ENCODE data around the gene NDUFS6. TPM values are rescaled to one million over a fixed set of nuclear protein-coding genes. Genes with fewer than 3 reads are reported as not detected.

Gene NDUFS6
- total RNA-seq, 1 donor from 2014 or later, result 22.5 TPM

DNA sequence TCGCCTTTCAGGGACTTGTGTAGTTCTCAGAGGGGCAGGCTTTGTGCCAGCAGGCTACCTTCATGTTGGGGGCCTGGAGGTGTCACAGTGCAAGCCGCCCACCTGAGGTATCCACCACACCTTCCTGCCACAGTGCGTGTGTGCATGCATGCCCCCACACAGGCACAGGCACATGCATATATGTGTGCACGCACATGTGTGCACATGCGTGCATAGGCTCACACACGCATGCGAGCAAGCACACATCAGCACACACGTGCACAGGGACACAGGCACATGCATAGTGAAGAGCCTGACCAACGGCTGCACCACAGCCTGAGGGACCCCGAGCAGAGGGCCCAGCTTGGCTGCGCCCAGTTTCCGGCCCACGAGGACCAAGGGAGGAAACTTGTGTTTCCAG lies 45.4 kb downstream of the NDUFS6 start:
- ATAC-seq (ENCODE audit: low read depth) (no peak), DNase-seq (no peak)
- Mint-ChIP-seq H3K27me3 (peaks cover 30% of the 10 kb centered on the region), H3K36me3 (ENCODE audit: low read depth) (no peaks in the 10 kb centered on the region), H3K4me1 (no peaks in the 10 kb centered on the region), H3K4me3 (no peak overlapping the region), H3K9me3 (no peaks in the 10 kb centered on the region), H3K27ac (no peak overlapping the region)
- intact Hi-C loops (cut with micrococcal nuclease), result no loop called here
- ChIA-PET CTCF (no interaction called here), POLR2A (no interaction called here)
- TF ChIP-seq CTCF (IDR thresholded peaks at IDR 0.05), result no peak

DNA sequence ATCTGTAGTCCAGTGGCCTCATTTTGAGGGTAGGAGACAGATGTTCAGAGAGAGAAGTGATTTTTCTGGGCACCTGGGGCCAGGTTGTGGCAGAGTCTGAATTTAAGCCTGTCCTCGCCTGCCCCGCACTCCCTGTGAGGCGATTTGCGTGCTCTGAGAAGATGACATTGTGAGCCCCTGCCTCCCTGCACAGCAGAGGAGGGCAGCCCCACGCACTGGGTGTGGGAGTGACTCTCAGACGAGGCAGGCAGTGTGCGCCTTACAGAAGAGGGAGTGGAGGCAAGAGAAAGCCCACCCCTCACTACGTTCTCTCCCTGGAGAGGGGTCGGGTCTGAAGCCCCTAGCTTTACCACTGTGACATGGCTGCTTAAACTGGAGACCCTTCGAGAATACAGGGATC lies 45.8 kb downstream of the NDUFS6 start:
- Mint-ChIP-seq H3K36me3 (ENCODE audit: low read depth) (no peaks in the 10 kb centered on the region), H3K4me3 (no peak overlapping the region), H3K27me3 (peaks cover 33% of the 10 kb centered on the region), H3K27ac (no peak overlapping the region), H3K4me1 (no peaks in the 10 kb centered on the region), H3K9me3 (no peaks in the 10 kb centered on the region)
- no peak for DNase-seq
- intact Hi-C loops (cut with micrococcal nuclease), result no loop called here
- no peak for ATAC-seq (ENCODE audit: low read depth)
- no peak for TF ChIP-seq CTCF (IDR thresholded peaks at IDR 0.05)
- ChIA-PET CTCF (no interaction called here), POLR2A (no interaction called here)

DNA sequence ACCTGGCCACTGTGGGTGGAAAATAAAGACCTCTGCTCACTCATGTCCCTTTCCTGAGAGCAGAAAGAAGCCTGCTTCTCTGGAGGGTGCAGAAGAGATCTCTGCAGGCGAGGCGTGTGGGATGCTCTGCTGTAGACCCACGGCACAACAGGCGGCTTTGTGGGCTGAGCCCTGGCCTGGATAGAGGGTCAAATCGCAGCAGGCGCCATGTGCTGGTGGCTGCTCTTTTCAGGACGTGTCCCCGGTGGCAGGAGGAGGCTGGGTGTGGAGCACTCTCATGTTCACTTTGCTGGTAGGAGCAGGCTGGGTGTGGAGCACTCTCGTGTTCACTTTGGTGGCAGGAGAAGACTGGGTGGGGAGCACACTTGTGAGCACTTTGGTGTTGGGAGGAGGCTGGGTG lies 46.4 kb downstream of the NDUFS6 start:
- peaks cover 30% of the 10 kb centered on the region for H3K27me3 Mint-ChIP-seq
- intact Hi-C loops (cut with micrococcal nuclease), result no loop called here
- H3K36me3 Mint-ChIP-seq (ENCODE audit: low read depth), result no peaks in the 10 kb centered on the region
- ATAC-seq (ENCODE audit: low read depth) (no peak), DNase-seq (no peak)
- TF ChIP-seq CTCF (IDR thresholded peaks at IDR 0.05), result no peak
- no peaks in the 10 kb centered on the region for H3K4me1 Mint-ChIP-seq
- no peak overlapping the region for H3K27ac Mint-ChIP-seq
- ChIA-PET POLR2A (no interaction called here), CTCF (no interaction called here)
- no peak overlapping the region for H3K4me3 Mint-ChIP-seq
- H3K9me3 Mint-ChIP-seq, result no peaks in the 10 kb centered on the region

DNA sequence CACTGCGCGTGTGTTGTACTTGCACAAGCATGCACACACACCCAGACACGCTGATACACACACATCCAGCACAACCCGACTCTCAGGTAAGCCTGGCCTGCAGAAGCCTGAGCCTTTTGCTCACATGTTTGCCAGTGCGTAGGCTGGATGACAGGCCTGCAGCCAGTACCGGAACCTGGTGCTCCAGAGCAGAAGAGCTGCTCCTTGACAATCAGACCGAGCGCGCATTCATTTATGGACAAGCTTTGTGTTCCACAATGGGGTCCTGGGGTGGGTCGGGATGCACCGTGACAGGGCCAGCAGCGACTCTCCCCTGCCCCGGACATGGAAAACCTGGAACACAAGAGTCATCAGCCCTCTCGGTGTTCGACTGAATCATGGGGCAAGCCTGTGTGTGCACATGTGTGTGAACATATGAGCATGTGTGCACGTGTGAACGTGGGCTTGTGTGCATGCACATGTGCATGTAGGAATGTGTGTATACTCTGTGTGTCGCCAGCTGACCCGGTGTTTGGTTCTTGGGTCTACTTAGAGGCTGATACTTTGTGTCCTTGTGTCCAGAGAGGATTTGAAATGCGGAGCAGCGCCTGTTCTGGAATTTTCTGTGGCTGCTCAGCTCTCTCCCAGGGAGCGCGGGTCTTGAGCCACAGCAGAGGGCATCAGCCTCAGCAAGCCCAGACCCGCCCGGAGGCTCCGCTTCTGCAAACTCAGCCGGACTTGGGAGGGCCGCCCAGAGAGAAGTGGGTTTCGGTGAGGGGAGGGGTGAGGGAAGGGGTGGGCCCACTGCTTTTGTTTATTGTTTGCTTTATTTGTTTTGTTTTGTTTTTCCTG lies 49.3 kb downstream of the NDUFS6 start:
- ATAC-seq (ENCODE audit: low read depth), result no peak
- ChIA-PET CTCF (no interaction called here), POLR2A (no interaction called here)
- Mint-ChIP-seq H3K4me1 (no peaks in the 10 kb centered on the region), H3K27me3 (peaks cover 47% of the 10 kb centered on the region), H3K9me3 (no peaks in the 10 kb centered on the region), H3K36me3 (ENCODE audit: low read depth) (no peaks in the 10 kb centered on the region), H3K4me3 (no peak overlapping the region), H3K27ac (no peak overlapping the region)
- no peak for DNase-seq
- no peak for TF ChIP-seq CTCF (IDR thresholded peaks at IDR 0.05)
- intact Hi-C loops (cut with micrococcal nuclease), result no loop called here

DNA sequence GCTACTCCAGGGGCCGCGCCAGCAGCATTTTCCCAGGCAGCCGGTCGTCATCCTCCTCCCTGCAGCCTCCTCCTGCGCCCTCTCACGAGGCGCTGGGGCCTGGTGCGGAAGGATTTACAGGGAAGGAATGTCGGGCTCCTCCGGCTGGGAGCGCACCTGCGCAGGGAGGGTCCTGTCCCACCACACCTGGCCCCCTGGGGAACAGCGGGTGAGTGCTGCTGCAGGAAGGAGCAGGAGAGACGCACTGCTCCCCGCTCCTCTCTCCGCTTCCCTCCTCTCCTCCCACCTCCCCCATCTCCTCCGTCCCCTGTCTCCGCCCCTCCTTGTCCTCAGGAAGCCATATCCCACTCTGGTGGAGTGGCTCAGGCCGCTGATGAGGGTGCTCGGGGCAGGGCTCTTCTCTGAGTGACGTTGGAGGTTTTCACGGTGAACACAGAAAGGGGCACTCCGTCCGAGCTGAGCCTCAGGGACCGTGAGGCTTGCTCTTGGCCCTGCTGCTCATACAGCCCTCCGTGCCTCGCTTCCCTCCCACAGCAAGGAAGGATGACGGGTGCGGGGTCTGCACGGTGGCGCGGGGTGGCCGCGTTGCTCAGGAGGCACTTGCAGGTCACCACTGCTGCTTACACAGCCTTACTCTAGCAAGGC lies 50.2 kb downstream of the NDUFS6 start:
- intact Hi-C loops (cut with micrococcal nuclease), result no loop called here
- CTCF ChIA-PET, result no interaction called here

More for the DNA sequence above, 50.2 kb downstream of the NDUFS6 start:
- no peaks in the 10 kb centered on the region for H3K4me1 Mint-ChIP-seq
- no peaks in the 10 kb centered on the region for H3K36me3 Mint-ChIP-seq (ENCODE audit: low read depth)
- H3K9me3 Mint-ChIP-seq, result no peaks in the 10 kb centered on the region
- ATAC-seq (ENCODE audit: low read depth) (no peak), DNase-seq (no peak)
- H3K27ac Mint-ChIP-seq, result no peak overlapping the region
- POLR2A ChIA-PET, result no interaction called here
- no peak for TF ChIP-seq CTCF (IDR thresholded peaks at IDR 0.05)
- no peak overlapping the region for H3K4me3 Mint-ChIP-seq
- peaks cover 52% of the 10 kb centered on the region for H3K27me3 Mint-ChIP-seq

All from activated B cell treated with CpG ODN at 0.5 μM for 24 hours (primary cell).